22Rv1 (cell line): ENCODE measurements around the gene RNF167.

Experiments
- ZFX ChIP-seq: fragments of 450-650 bp; IDR thresholded peaks from 2 replicates; pipeline ENCODE4 v1.6.1; 2017; ENCODE audit warnings: antibody characterized with exemption, borderline replicate concordance
- TF ChIP-seq, protein P1 (sequence below): fragments of 450-650 bp; IDR thresholded peaks from 2 replicates; pipeline ENCODE4 v1.5.1; 2017; ENCODE audit warnings: mild to moderate bottlenecking

DNA sequence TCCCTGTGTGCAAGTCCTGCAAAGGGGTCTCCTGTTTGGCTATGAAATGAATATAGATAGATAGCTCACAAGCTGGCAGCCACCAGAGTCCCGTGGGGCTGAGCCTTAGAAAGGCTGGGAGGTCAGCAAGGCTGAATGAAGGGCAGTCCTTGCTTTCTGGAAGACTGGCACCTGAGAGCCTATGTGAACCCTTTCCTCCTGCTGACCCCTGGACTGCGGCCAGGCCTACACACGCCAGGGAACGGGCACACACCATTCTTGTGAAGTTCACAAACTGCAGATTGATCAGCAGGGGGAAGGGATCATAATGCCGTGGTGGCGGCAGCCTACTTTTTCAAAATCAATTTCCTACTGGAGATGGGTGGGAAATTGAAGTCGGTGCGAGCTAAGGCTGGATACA, 41.7 kb upstream of the RNF167 start:
- TF ChIP-seq, protein P1, sequence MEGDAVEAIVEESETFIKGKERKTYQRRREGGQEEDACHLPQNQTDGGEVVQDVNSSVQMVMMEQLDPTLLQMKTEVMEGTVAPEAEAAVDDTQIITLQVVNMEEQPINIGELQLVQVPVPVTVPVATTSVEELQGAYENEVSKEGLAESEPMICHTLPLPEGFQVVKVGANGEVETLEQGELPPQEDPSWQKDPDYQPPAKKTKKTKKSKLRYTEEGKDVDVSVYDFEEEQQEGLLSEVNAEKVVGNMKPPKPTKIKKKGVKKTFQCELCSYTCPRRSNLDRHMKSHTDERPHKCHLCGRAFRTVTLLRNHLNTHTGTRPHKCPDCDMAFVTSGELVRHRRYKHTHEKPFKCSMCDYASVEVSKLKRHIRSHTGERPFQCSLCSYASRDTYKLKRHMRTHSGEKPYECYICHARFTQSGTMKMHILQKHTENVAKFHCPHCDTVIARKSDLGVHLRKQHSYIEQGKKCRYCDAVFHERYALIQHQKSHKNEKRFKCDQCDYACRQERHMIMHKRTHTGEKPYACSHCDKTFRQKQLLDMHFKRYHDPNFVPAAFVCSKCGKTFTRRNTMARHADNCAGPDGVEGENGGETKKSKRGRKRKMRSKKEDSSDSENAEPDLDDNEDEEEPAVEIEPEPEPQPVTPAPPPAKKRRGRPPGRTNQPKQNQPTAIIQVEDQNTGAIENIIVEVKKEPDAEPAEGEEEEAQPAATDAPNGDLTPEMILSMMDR: no peak
- TF ChIP-seq ZFX: no peak
